WTC11 (cell line): ENCODE data around the gene FREM2. TPM values are rescaled to one million over a fixed set of nuclear protein-coding genes. Genes with fewer than 3 reads are reported as not detected.

ENCODE experiments used
- ATAC-seq: fragments of 200-7000 bp; cut with Tn5 transposase; 2 replicates; pipeline ENCODE4 v1.10.0; 2021; ENCODE audit warnings: mild to moderate bottlenecking, moderate library complexity
- CTCF ChIA-PET: fragments of 300-600 bp; sonication (Branson Sonifier 250); formaldehyde crosslinking; loops from one replicate; lab custom pipeline; 2021; ENCODE audit warnings: antibody characterized with exemption; lab: Charles Lee
- POLR2A ChIA-PET: fragments of 350-600 bp; sonication (Branson Sonifier 250); formaldehyde crosslinking; loops from one replicate; lab custom pipeline; 2021; ENCODE audit warnings: antibody characterized with exemption; lab: Charles Lee
- DNase-seq: peaks from one replicate; pipeline ENCODE4 v3.0.0; 2021; ENCODE audit warnings: low spot score
- H3K27ac Mint-ChIP-seq: 2 replicates; pipeline ENCODE4 v1.8.0; 2021; ENCODE audit warnings: mixed read lengths
- H3K27me3 Mint-ChIP-seq: 2 replicates; pipeline ENCODE4 v1.8.0; 2021; ENCODE audit warnings: low read depth, mild to moderate bottlenecking, moderate library complexity, mixed read lengths
- H3K36me3 Mint-ChIP-seq: 2 replicates; pipeline ENCODE4 v1.8.0; 2021; ENCODE audit warnings: mixed read lengths
- H3K4me1 Mint-ChIP-seq: 2 replicates; pipeline ENCODE4 v1.8.0; 2022; ENCODE audit warnings: mixed read lengths
- H3K4me3 Mint-ChIP-seq: 2 replicates; pipeline ENCODE4 v1.8.0; 2021; ENCODE audit warnings: mild to moderate bottlenecking, moderate library complexity, mixed read lengths
- H3K9me3 Mint-ChIP-seq: 2 replicates; pipeline ENCODE4 v1.8.0; 2021; ENCODE audit warnings: mixed read lengths
- AR ChIP-seq: fragments of 250-450 bp; sonication (Bioruptor Pico); IDR thresholded peaks from 2 replicates; pipeline ENCODE4 v1.9.0; 2021; ENCODE audit warnings: mild to moderate bottlenecking
- ARID4B ChIP-seq: sonication (generic); formaldehyde crosslinking; IDR thresholded peaks from 2 replicates; pipeline ENCODE4 v1.8.0; 2023; ENCODE audit warnings: missing genetic modification reagents, mild to moderate bottlenecking, borderline replicate concordance
- ATF6 ChIP-seq: sonication (generic); formaldehyde crosslinking; IDR thresholded peaks from 2 replicates; pipeline ENCODE4 v1.8.1; 2023; ENCODE audit warnings: mild to moderate bottlenecking, missing genetic modification reagents
- CREM ChIP-seq: sonication (generic); formaldehyde crosslinking; IDR thresholded peaks from 2 replicates; pipeline ENCODE4 v1.8.1; 2022; ENCODE audit warnings: mild to moderate bottlenecking, missing genetic modification reagents, moderate library complexity
- E2F1 ChIP-seq: sonication (generic); formaldehyde crosslinking; IDR thresholded peaks from 2 replicates; pipeline ENCODE4 v1.8.0; 2022; ENCODE audit warnings: mild to moderate bottlenecking, missing genetic modification reagents
- ERG ChIP-seq: fragments of 250-450 bp; sonication (Bioruptor Pico); IDR thresholded peaks from 2 replicates; pipeline ENCODE4 v1.8.0; 2021; ENCODE audit warnings: mild to moderate bottlenecking
- FOXP1 ChIP-seq: sonication (generic); formaldehyde crosslinking; IDR thresholded peaks from 2 replicates; pipeline ENCODE4 v1.8.0; 2022; ENCODE audit warnings: missing genetic modification reagents, mild to moderate bottlenecking, moderate library complexity, borderline replicate concordance
- GTF2I ChIP-seq: fragments of 250-450 bp; sonication (Bioruptor Pico); conservative IDR thresholded peaks from 2 replicates; pipeline ENCODE4 v1.4.0; 2021; ENCODE audit warnings: mild to moderate bottlenecking
- HMGXB4 ChIP-seq: sonication (generic); formaldehyde crosslinking; IDR thresholded peaks from 2 replicates; pipeline ENCODE4 v1.8.1; 2023; ENCODE audit warnings: mild to moderate bottlenecking, moderate library complexity, missing genetic modification reagents
- MAX ChIP-seq: sonication (generic); formaldehyde crosslinking; IDR thresholded peaks from 2 replicates; pipeline ENCODE4 v1.8.0; 2022; ENCODE audit warnings: mild to moderate bottlenecking, missing genetic modification reagents
- NFATC4 ChIP-seq: fragments of 250-450 bp; sonication (Bioruptor Pico); IDR thresholded peaks from 2 replicates; pipeline ENCODE4 v1.9.0; 2021; ENCODE audit warnings: mild to moderate bottlenecking
- RELA ChIP-seq: sonication (generic); formaldehyde crosslinking; IDR thresholded peaks from 2 replicates; pipeline ENCODE4 v1.8.1; 2022; ENCODE audit warnings: missing genetic modification reagents, mild to moderate bottlenecking, borderline replicate concordance
- ZNF121 ChIP-seq: sonication (generic); formaldehyde crosslinking; IDR thresholded peaks from 2 replicates; pipeline ENCODE4 v1.8.0; 2023; ENCODE audit warnings: missing genetic modification reagents
- ZNF281 ChIP-seq: sonication (generic); formaldehyde crosslinking; IDR thresholded peaks from 2 replicates; pipeline ENCODE4 v1.8.0; 2023; ENCODE audit warnings: mild to moderate bottlenecking, missing genetic modification reagents
- ZNF396 ChIP-seq: fragments of 250-450 bp; sonication (Bioruptor Pico); IDR thresholded peaks from 2 replicates; pipeline ENCODE4 v1.8.0; 2021; ENCODE audit warnings: mild to moderate bottlenecking, moderate library complexity, borderline replicate concordance
- ZNF423 ChIP-seq: fragments of 250-450 bp; sonication (Bioruptor Pico); IDR thresholded peaks from 2 replicates; pipeline ENCODE4 v2.1.2; 2022; ENCODE audit warnings: mild to moderate bottlenecking, moderate library complexity
- ZNF512 ChIP-seq: sonication (generic); formaldehyde crosslinking; IDR thresholded peaks from 2 replicates; pipeline ENCODE4 v1.8.1; 2022; ENCODE audit warnings: missing genetic modification reagents, borderline replicate concordance
- ZNF671 ChIP-seq: fragments of 250-450 bp; sonication (Bioruptor Pico); IDR thresholded peaks from 2 replicates; pipeline ENCODE4 v1.8.0; 2021; ENCODE audit warnings: mild to moderate bottlenecking
- total RNA-seq: library from RNA; stranded (reverse); gene quantifications from 3 replicates; pipeline ENCODE4 v1.2.3, GENCODE V29; 2021

The FREM2 gene
- total RNA-seq, 1 experiment from 2014 or later = 23.7 TPM

- TF ChIP-seq ZNF281 (CRISPR knock-in tag) = no peak
- no peak for TF ChIP-seq ZNF671
- TF ChIP-seq CREM (CRISPR knock-in tag) = no peak
- no peak for TF ChIP-seq ATF6 (CRISPR knock-in tag)
- no peak for TF ChIP-seq ZNF121 (CRISPR knock-in tag)
- TF ChIP-seq NFATC4 (CRISPR knock-in tag) = no peak
- no peak for TF ChIP-seq ARID4B (CRISPR knock-in tag)
- TF ChIP-seq ZNF396 = no peak
- TF ChIP-seq ZNF423 = no peak
- no peak for TF ChIP-seq AR (CRISPR knock-in tag)
- no peak for TF ChIP-seq FOXP1 (CRISPR knock-in tag)
Observed at GRCh38 chr13:38922170-38922569, 235.3 kb downstream of the FREM2 start (continued).

- no peak for DNase-seq
- ChIA-PET CTCF (no interaction called here), POLR2A (no interaction called here)
- H3K9me3 Mint-ChIP-seq = no peaks in the 10 kb centered on the region
- H3K27ac Mint-ChIP-seq = no peak overlapping the region
- peaks cover 11% of the 10 kb centered on the region for H3K4me1 Mint-ChIP-seq
- no peak overlapping the region for H3K4me3 Mint-ChIP-seq
- no peaks in the 10 kb centered on the region for H3K27me3 Mint-ChIP-seq
- ATAC-seq = no peak
- no peaks in the 10 kb centered on the region for H3K36me3 Mint-ChIP-seq
- TF ChIP-seq E2F1 = no peak
- TF ChIP-seq RELA = no peak
- no peak for TF ChIP-seq GTF2I
- no peak for TF ChIP-seq ZNF512 (CRISPR knock-in tag)
- TF ChIP-seq ERG (CRISPR knock-in tag) = no peak
- no peak for TF ChIP-seq MAX
- no peak for TF ChIP-seq HMGXB4
Observed at GRCh38 chr13:38933786-38934185, 246.9 kb downstream of the FREM2 start.
